Measurements from ENCODE around the gene ESM1. TPM values are rescaled to one million over a fixed set of nuclear protein-coding genes. Genes with fewer than 3 reads are reported as not detected.

The ESM1 gene
- total and polyA plus RNA-seq, 2 experiments from 2014 or later = 0.48 to 1.7 TPM

DNA sequence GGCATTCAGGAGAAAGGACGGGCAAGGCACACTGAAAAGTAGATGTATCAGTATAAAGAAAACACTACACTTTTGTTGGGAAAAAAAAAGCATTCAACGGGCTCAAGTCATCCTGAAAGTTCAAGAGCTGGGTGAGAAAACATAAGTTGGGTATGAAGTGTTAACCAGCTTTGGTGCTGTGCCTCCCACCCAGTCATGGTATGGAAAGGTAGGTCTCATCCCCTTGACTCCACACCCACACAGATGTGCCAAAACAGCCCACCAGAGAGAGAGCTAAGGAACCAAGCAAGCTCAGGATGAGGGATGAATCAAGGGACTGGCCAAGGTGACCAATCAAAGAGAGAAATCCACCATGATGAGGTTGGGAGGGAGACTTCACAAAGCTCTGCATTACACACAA is 54.7 kb downstream of the ESM1 start:
- Histone ChIP-seq H3K9me3 (ENCODE audit: low read depth) (no peaks in the 10 kb centered on the region), H3K27ac (no peak overlapping the region), H3K4me1 (ENCODE audit: low read depth) (peaks cover under 1% of the 10 kb centered on the region), H3K27me3 (no peaks in the 10 kb centered on the region), H3K36me3 (no peaks in the 10 kb centered on the region), H3K4me3 (no peak overlapping the region)
- TF ChIP-seq, protein P1, sequence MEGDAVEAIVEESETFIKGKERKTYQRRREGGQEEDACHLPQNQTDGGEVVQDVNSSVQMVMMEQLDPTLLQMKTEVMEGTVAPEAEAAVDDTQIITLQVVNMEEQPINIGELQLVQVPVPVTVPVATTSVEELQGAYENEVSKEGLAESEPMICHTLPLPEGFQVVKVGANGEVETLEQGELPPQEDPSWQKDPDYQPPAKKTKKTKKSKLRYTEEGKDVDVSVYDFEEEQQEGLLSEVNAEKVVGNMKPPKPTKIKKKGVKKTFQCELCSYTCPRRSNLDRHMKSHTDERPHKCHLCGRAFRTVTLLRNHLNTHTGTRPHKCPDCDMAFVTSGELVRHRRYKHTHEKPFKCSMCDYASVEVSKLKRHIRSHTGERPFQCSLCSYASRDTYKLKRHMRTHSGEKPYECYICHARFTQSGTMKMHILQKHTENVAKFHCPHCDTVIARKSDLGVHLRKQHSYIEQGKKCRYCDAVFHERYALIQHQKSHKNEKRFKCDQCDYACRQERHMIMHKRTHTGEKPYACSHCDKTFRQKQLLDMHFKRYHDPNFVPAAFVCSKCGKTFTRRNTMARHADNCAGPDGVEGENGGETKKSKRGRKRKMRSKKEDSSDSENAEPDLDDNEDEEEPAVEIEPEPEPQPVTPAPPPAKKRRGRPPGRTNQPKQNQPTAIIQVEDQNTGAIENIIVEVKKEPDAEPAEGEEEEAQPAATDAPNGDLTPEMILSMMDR (IDR thresholded peaks at IDR 0.05; ENCODE audit: low read depth, low read length) = no peak
- DNase-seq (ENCODE audit: low read depth in 1 of 2, low spot score in 1 of 2) = no peak

Other genes starting within 250 kb of the ESM1 start
- gene GZMK, start 38.7 kb upstream of the ESM1 start, total RNA-seq = not detected in 2 replicates
- not detected in 2 replicates for gene GZMK, start 38.7 kb upstream of the ESM1 start, polyA plus RNA-seq
- gene GZMA, start 117.1 kb upstream of the ESM1 start, total RNA-seq = not detected in 2 replicates
- gene GZMA, start 117.1 kb upstream of the ESM1 start, polyA plus RNA-seq = not detected in 2 replicates
- gene GPX8, start 174.6 kb upstream of the ESM1 start, total RNA-seq = 44.5 and 57.1 TPM in 2 replicates
- gene GPX8, start 174.6 kb upstream of the ESM1 start, polyA plus RNA-seq = 68.5 and 71.1 TPM in 2 replicates
- 0.32 and 0.45 TPM in 2 replicates for gene CDC20B, start 187.6 kb upstream of the ESM1 start, total RNA-seq
- gene CDC20B, start 187.6 kb upstream of the ESM1 start, polyA plus RNA-seq = 0.39 and 0.89 TPM in 2 replicates
- gene MCIDAS, start 241.7 kb upstream of the ESM1 start, total RNA-seq = not detected in 2 replicates
- gene MCIDAS, start 241.7 kb upstream of the ESM1 start, polyA plus RNA-seq = 0.49 TPM in 1 of 2 replicates, not detected in the other
- gene CCNO, start 248.0 kb upstream of the ESM1 start, total RNA-seq = 0.14 and 0.51 TPM in 2 replicates
- 0.12 and 0.72 TPM in 2 replicates for gene CCNO, start 248.0 kb upstream of the ESM1 start, polyA plus RNA-seq

Data from cardiac muscle cell (in vitro differentiated cells and primary cell).